HFF-Myc (cell line): ENCODE data around the gene CFAP77.

Experiments
- DNase-seq: peaks from one replicate; pipeline ENCODE4 v3.0.0-alpha.2; 2011; ENCODE audit warnings: low read depth; ENCODE audit errors: extremely low read depth
- H3K4me3 ChIP-seq: replicated peaks from 2 replicates; pipeline ENCODE4 v1.5.1; 2011; ENCODE audit warnings: low read depth, mild to moderate bottlenecking, control low read depth, low read length
- CTCF ChIP-seq: IDR thresholded peaks from 2 replicates; pipeline ENCODE4 v1.5.1; 2012; ENCODE audit warnings: mild to moderate bottlenecking, low read depth, low read length, control low read depth; ENCODE audit errors: missing control alignments

CFAP77 gene

GRCh38 chr9:132541051-132541450 is 131.0 kb downstream of the CFAP77 start:
- no peak for DNase-seq
- no peak overlapping the region for H3K4me3 ChIP-seq
- no peak for TF ChIP-seq CTCF

GRCh38 chr9:132541870-132542830 is 132.1 kb downstream of the CFAP77 start:
- DNase-seq, result no peak
- no peak overlapping the region for H3K4me3 ChIP-seq
- no peak for TF ChIP-seq CTCF

GRCh38 chr9:132543251-132543650 is 133.2 kb downstream of the CFAP77 start:
- no peak for TF ChIP-seq CTCF
- no peak for DNase-seq
- no peak overlapping the region for H3K4me3 ChIP-seq

- no peak overlapping the region for H3K4me3 ChIP-seq
- no peak for DNase-seq
- TF ChIP-seq CTCF, result no peak
Observed at GRCh38 chr9:132543960-132544359, 133.9 kb downstream of the CFAP77 start.

GRCh38 chr9:132545578-132545977 is 135.6 kb downstream of the CFAP77 start:
- no peak overlapping the region for H3K4me3 ChIP-seq
- no peak for TF ChIP-seq CTCF
- DNase-seq, result no peak

- H3K4me3 ChIP-seq, result no peak overlapping the region
- no peak for DNase-seq
- TF ChIP-seq CTCF, result peak; percentile 27
Observed at GRCh38 chr9:132546148-132547051, 136.4 kb downstream of the CFAP77 start.
